Osteoblast (primary cell): ENCODE data around the gene PHF21A. TPM values are rescaled to one million over a fixed set of nuclear protein-coding genes. Genes with fewer than 3 reads are reported as not detected.
"Not testable (repeated sequence)": the region's sequence is repeated elsewhere in the genome, so short reads cannot be mapped to it uniquely, and the experiment has no call there.

Experiments used
- DNase-seq: peaks from one replicate; pipeline ENCODE4 v3.0.0; 2011; ENCODE audit warnings: low spot score, mixed read lengths; ENCODE audit not compliant: insufficient read length; ENCODE audit errors: missing footprints
- H2AFZ ChIP-seq: 2 replicates; pipeline ENCODE4 v1.6.0; 2011; ENCODE audit warnings: mild to moderate bottlenecking, low read length
- H3K27ac ChIP-seq: 2 replicates; pipeline ENCODE4 v1.5.1; 2011; ENCODE audit warnings: mild to moderate bottlenecking, low read depth, low read length, moderate library complexity
- H3K27me3 ChIP-seq: 2 replicates; pipeline ENCODE4 v1.6.0; 2012; ENCODE audit warnings: mild to moderate bottlenecking, control low read depth, inconsistent platforms, low read length, moderate library complexity; ENCODE audit not compliant: insufficient read depth
- H3K36me3 ChIP-seq: 2 replicates; pipeline ENCODE4 v1.5.1; 2011; ENCODE audit warnings: mild to moderate bottlenecking, low read length, control low read depth, moderate library complexity; ENCODE audit not compliant: insufficient read depth
- H3K4me1 ChIP-seq: 2 replicates; pipeline ENCODE4 v1.5.1; 2011; ENCODE audit warnings: mild to moderate bottlenecking, low read length, control low read depth, moderate library complexity; ENCODE audit not compliant: insufficient read depth
- H3K4me2 ChIP-seq: 2 replicates; pipeline ENCODE4 v1.6.0; 2011; ENCODE audit warnings: mild to moderate bottlenecking, low read length; ENCODE audit not compliant: insufficient read depth
- H3K4me3 ChIP-seq: fragments of 200-600 bp; sonication (generic); 3 replicates; pipeline ENCODE4 v1.5.1; 2012; ENCODE audit warnings: mild to moderate bottlenecking, low read length, inconsistent platforms; ENCODE audit not compliant: insufficient read depth
- H3K79me2 ChIP-seq: 2 replicates; pipeline ENCODE4 v1.6.0; 2012; ENCODE audit warnings: mild to moderate bottlenecking, low read length, control low read depth, inconsistent platforms; ENCODE audit not compliant: insufficient read depth
- H3K9me3 ChIP-seq: 2 replicates; pipeline ENCODE4 v1.5.1; 2011; ENCODE audit warnings: low read depth, low read length, control low read depth
- H4K20me1 ChIP-seq: 2 replicates; pipeline ENCODE4 v1.6.0; 2012; ENCODE audit warnings: mild to moderate bottlenecking, low read length, control low read depth; ENCODE audit not compliant: insufficient read depth
- CTCF ChIP-seq: IDR thresholded peaks from 2 replicates; pipeline ENCODE4 v1.5.1; 2011; ENCODE audit warnings: mild to moderate bottlenecking, low read depth, low read length, moderate library complexity; ENCODE audit errors: extremely low read depth
- total RNA-seq: library from RNA; depleted of rRNA; stranded (reverse); fragments of >200 nt; gene quantifications from 2 replicates; pipeline ENCODE4 v1.2.3, GENCODE V29; 2012

Gene PHF21A
- total RNA-seq, 1 donor: 26.4 TPM

- TF ChIP-seq CTCF: no peak
- H3K27me3 ChIP-seq: no peaks in the 10 kb centered on the region
- peaks cover 9% of the 10 kb centered on the region for H3K4me1 ChIP-seq
- H3K36me3 ChIP-seq: peaks cover 7% of the 10 kb centered on the region
- DNase-seq: no peak
- H3K79me2 ChIP-seq: no peaks in the 10 kb centered on the region
- H3K9me3 ChIP-seq: no peaks in the 10 kb centered on the region
- H4K20me1 ChIP-seq: peaks cover 36% of the 10 kb centered on the region
- peak overlapping the region; percentile 67 for H3K4me2 ChIP-seq
- H2AFZ ChIP-seq: no peak overlapping the region
- H3K27ac ChIP-seq: no peak overlapping the region
- H3K4me3 ChIP-seq: no peak overlapping the region
These were observed 137.8 kb downstream of the PHF21A start for GRCh38 chr11:45983471-45983845.

- Histone ChIP-seq H3K4me3 (peak overlapping the region; percentile 22), H4K20me1 (peaks cover 36% of the 10 kb centered on the region)
These were observed 138.4 kb downstream of the PHF21A start for GRCh38 chr11:45982656-45983470.

GRCh38 chr11:45981826-45982225 lies 139.4 kb downstream of the PHF21A start:
- H3K4me1 ChIP-seq, H3K27me3 ChIP-seq, H3K36me3 ChIP-seq, H2AFZ ChIP-seq, H3K4me2 ChIP-seq, H3K4me3 ChIP-seq, H3K79me2 ChIP-seq, DNase-seq, H3K27ac ChIP-seq, H3K9me3 ChIP-seq: not testable (repeated sequence)
- H4K20me1 ChIP-seq: peaks cover 33% of the 10 kb centered on the region

More at GRCh38 chr11:45982656-45983470, 138.4 kb downstream of the PHF21A start:
- H3K27ac ChIP-seq: no peak overlapping the region
- H2AFZ ChIP-seq: no peak overlapping the region
- H3K79me2 ChIP-seq: no peaks in the 10 kb centered on the region
- no peaks in the 10 kb centered on the region for H3K27me3 ChIP-seq
- H3K4me1 ChIP-seq: peaks cover 9% of the 10 kb centered on the region
- H3K36me3 ChIP-seq: peaks cover 7% of the 10 kb centered on the region
- DNase-seq: peak; percentile 68
- H3K4me2 ChIP-seq: peak overlapping the region; percentile 67
- H3K9me3 ChIP-seq: no peaks in the 10 kb centered on the region
- TF ChIP-seq CTCF: no peak

GRCh38 chr11:45974806-45975205 lies 146.4 kb downstream of the PHF21A start:
- H3K4me1 ChIP-seq: no peaks in the 10 kb centered on the region
- peaks cover 22% of the 10 kb centered on the region for H3K36me3 ChIP-seq
- H3K9me3 ChIP-seq: no peaks in the 10 kb centered on the region
- TF ChIP-seq CTCF: no peak
- no peak overlapping the region for H3K4me2 ChIP-seq
- no peaks in the 10 kb centered on the region for H4K20me1 ChIP-seq
- H3K79me2 ChIP-seq: no peaks in the 10 kb centered on the region
- no peaks in the 10 kb centered on the region for H3K27me3 ChIP-seq
- no peak overlapping the region for H3K4me3 ChIP-seq
- no peak overlapping the region for H2AFZ ChIP-seq
- DNase-seq: no peak
- H3K27ac ChIP-seq: no peak overlapping the region
